Measurements from ENCODE around the gene LPP. TPM values are rescaled to one million over a fixed set of nuclear protein-coding genes. Genes with fewer than 3 reads are reported as not detected.

Gene LPP
- total and polyA plus RNA-seq, 4 donors = 7.2 to 50.3 (median 26.4) TPM

GRCh38 chr3:188486952-188487351 is 333.0 kb downstream of the LPP start:
- H3K27me3 ChIP-seq (ENCODE audit: control insufficient read depth, insufficient read depth, low read length) = no peaks in the 10 kb centered on the region
- no peak for DNase-seq (ENCODE audit: low read depth in 4 of 6, low spot score in 6 of 6)
- H3K9me3 ChIP-seq (ENCODE audit: control insufficient read depth, insufficient read depth, low read length) = no peaks in the 10 kb centered on the region
- H3K36me3 ChIP-seq (ENCODE audit: control insufficient read depth, insufficient read depth, low read length) = peaks cover 2% of the 10 kb centered on the region
- H3K4me1 ChIP-seq (ENCODE audit: control insufficient read depth, insufficient read depth, low read length) = no peaks in the 10 kb centered on the region
- no peak overlapping the region for H3K27ac ChIP-seq (ENCODE audit: low read depth, low read length)
- no CpG with 5 or more reads among the region's 3 CpGs for WGBS (ENCODE audit: insufficient coverage)
- no peak overlapping the region for H3K4me3 ChIP-seq (ENCODE audit: low read depth, low read length)

GRCh38 chr3:188487652-188488051 is 333.7 kb downstream of the LPP start:
- 85% methylated on average over 2 of the region's 5 CpGs for WGBS (ENCODE audit: insufficient coverage)
- Histone ChIP-seq H3K4me1 (ENCODE audit: control insufficient read depth, insufficient read depth, low read length) (no peaks in the 10 kb centered on the region), H3K27ac (ENCODE audit: low read depth, low read length) (no peak overlapping the region), H3K4me3 (ENCODE audit: low read depth, low read length) (no peak overlapping the region), H3K27me3 (ENCODE audit: control insufficient read depth, insufficient read depth, low read length) (no peaks in the 10 kb centered on the region), H3K9me3 (ENCODE audit: control insufficient read depth, insufficient read depth, low read length) (no peaks in the 10 kb centered on the region), H3K36me3 (ENCODE audit: control insufficient read depth, insufficient read depth, low read length) (peaks cover 2% of the 10 kb centered on the region)
- no peak for DNase-seq (ENCODE audit: low read depth in 4 of 6, low spot score in 6 of 6)

- Histone ChIP-seq H3K9me3 (ENCODE audit: control insufficient read depth, insufficient read depth, low read length) (no peaks in the 10 kb centered on the region), H3K27me3 (ENCODE audit: control insufficient read depth, insufficient read depth, low read length) (no peaks in the 10 kb centered on the region), H3K4me1 (ENCODE audit: control insufficient read depth, insufficient read depth, low read length) (no peaks in the 10 kb centered on the region), H3K27ac (ENCODE audit: low read depth, low read length) (no peak overlapping the region), H3K4me3 (ENCODE audit: low read depth, low read length) (no peak overlapping the region), H3K36me3 (ENCODE audit: control insufficient read depth, insufficient read depth, low read length) (peaks cover 2% of the 10 kb centered on the region)
- DNase-seq (ENCODE audit: low read depth in 4 of 6, low spot score in 6 of 6) = no peak
- 100% methylated on average over 1 of the region's 6 CpGs for WGBS (ENCODE audit: insufficient coverage)
Measured at GRCh38 chr3:188488801-188489200, 334.8 kb downstream of the LPP start.

GRCh38 chr3:188489639-188490405 is 335.9 kb downstream of the LPP start:
- H3K27ac ChIP-seq (ENCODE audit: low read depth, low read length) = no peak overlapping the region
- H3K4me3 ChIP-seq (ENCODE audit: low read depth, low read length) = no peak overlapping the region
- no peaks in the 10 kb centered on the region for H3K9me3 ChIP-seq (ENCODE audit: control insufficient read depth, insufficient read depth, low read length)
- H3K4me1 ChIP-seq (ENCODE audit: control insufficient read depth, insufficient read depth, low read length) = no peaks in the 10 kb centered on the region
- DNase-seq (ENCODE audit: low read depth in 4 of 6, low spot score in 6 of 6) = no peak
- no peaks in the 10 kb centered on the region for H3K27me3 ChIP-seq (ENCODE audit: control insufficient read depth, insufficient read depth, low read length)
- H3K36me3 ChIP-seq (ENCODE audit: control insufficient read depth, insufficient read depth, low read length) = peaks cover 2% of the 10 kb centered on the region
- 89% methylated on average over 1 of the region's 1 CpG for WGBS (ENCODE audit: insufficient coverage)

GRCh38 chr3:188490416-188490815 is 336.5 kb downstream of the LPP start:
- H3K9me3 ChIP-seq (ENCODE audit: control insufficient read depth, insufficient read depth, low read length) = no peaks in the 10 kb centered on the region
- no CpG with 5 or more reads among the region's 11 CpGs for WGBS (ENCODE audit: insufficient coverage)

GRCh38 chr3:188491276-188491687 is 337.3 kb downstream of the LPP start:
- Histone ChIP-seq H3K36me3 (ENCODE audit: control insufficient read depth, insufficient read depth, low read length) (no peaks in the 10 kb centered on the region), H3K27ac (ENCODE audit: low read depth, low read length) (no peak overlapping the region), H3K4me3 (ENCODE audit: low read depth, low read length) (no peak overlapping the region), H3K27me3 (ENCODE audit: control insufficient read depth, insufficient read depth, low read length) (no peaks in the 10 kb centered on the region), H3K4me1 (ENCODE audit: control insufficient read depth, insufficient read depth, low read length) (no peaks in the 10 kb centered on the region), H3K9me3 (ENCODE audit: control insufficient read depth, insufficient read depth, low read length) (no peaks in the 10 kb centered on the region)
- peak in 1 of 6 donors; percentile 45 for DNase-seq (ENCODE audit: low read depth in 4 of 6, low spot score in 6 of 6)
- WGBS (ENCODE audit: insufficient coverage) = 60% methylated on average over 1 of the region's 1 CpG

More at GRCh38 chr3:188490416-188490815, 336.5 kb downstream of the LPP start:
- no peaks in the 10 kb centered on the region for H3K4me1 ChIP-seq (ENCODE audit: control insufficient read depth, insufficient read depth, low read length)
- no peaks in the 10 kb centered on the region for H3K27me3 ChIP-seq (ENCODE audit: control insufficient read depth, insufficient read depth, low read length)
- H3K36me3 ChIP-seq (ENCODE audit: control insufficient read depth, insufficient read depth, low read length) = peaks cover under 1% of the 10 kb centered on the region
- no peak for DNase-seq (ENCODE audit: low read depth in 4 of 6, low spot score in 6 of 6)
- no peak overlapping the region for H3K4me3 ChIP-seq (ENCODE audit: low read depth, low read length)
- no peak overlapping the region for H3K27ac ChIP-seq (ENCODE audit: low read depth, low read length)

- Histone ChIP-seq H3K27ac (ENCODE audit: low read depth, low read length) (no peak overlapping the region), H3K9me3 (ENCODE audit: control insufficient read depth, insufficient read depth, low read length) (no peaks in the 10 kb centered on the region), H3K4me3 (ENCODE audit: low read depth, low read length) (no peak overlapping the region), H3K27me3 (ENCODE audit: control insufficient read depth, insufficient read depth, low read length) (no peaks in the 10 kb centered on the region), H3K36me3 (ENCODE audit: control insufficient read depth, insufficient read depth, low read length) (no peaks in the 10 kb centered on the region), H3K4me1 (ENCODE audit: control insufficient read depth, insufficient read depth, low read length) (no peaks in the 10 kb centered on the region)
- WGBS (ENCODE audit: insufficient coverage) = 37% methylated on average over 2 of the region's 3 CpGs
- DNase-seq (ENCODE audit: low read depth in 4 of 6, low spot score in 6 of 6) = no peak
Measured at GRCh38 chr3:188496390-188496789, 342.4 kb downstream of the LPP start.

GRCh38 chr3:188497021-188497420 is 343.1 kb downstream of the LPP start:
- no CpG with 5 or more reads among the region's 4 CpGs for WGBS (ENCODE audit: insufficient coverage)
- H3K36me3 ChIP-seq (ENCODE audit: control insufficient read depth, insufficient read depth, low read length) = no peaks in the 10 kb centered on the region
- no peaks in the 10 kb centered on the region for H3K4me1 ChIP-seq (ENCODE audit: control insufficient read depth, insufficient read depth, low read length)
- DNase-seq (ENCODE audit: low read depth in 4 of 6, low spot score in 6 of 6) = no peak
- no peak overlapping the region for H3K4me3 ChIP-seq (ENCODE audit: low read depth, low read length)
- no peaks in the 10 kb centered on the region for H3K27me3 ChIP-seq (ENCODE audit: control insufficient read depth, insufficient read depth, low read length)
- no peaks in the 10 kb centered on the region for H3K9me3 ChIP-seq (ENCODE audit: control insufficient read depth, insufficient read depth, low read length)
- H3K27ac ChIP-seq (ENCODE audit: low read depth, low read length) = no peak overlapping the region

- Histone ChIP-seq H3K9me3 (ENCODE audit: control insufficient read depth, insufficient read depth, low read length) (peaks cover 13% of the 10 kb centered on the region), H3K27me3 (ENCODE audit: control insufficient read depth, insufficient read depth, low read length) (no peaks in the 10 kb centered on the region), H3K4me3 (ENCODE audit: low read depth, low read length) (no peak overlapping the region), H3K36me3 (ENCODE audit: control insufficient read depth, insufficient read depth, low read length) (no peaks in the 10 kb centered on the region), H3K4me1 (ENCODE audit: control insufficient read depth, insufficient read depth, low read length) (no peaks in the 10 kb centered on the region), H3K27ac (ENCODE audit: low read depth, low read length) (no peak overlapping the region)
- DNase-seq (ENCODE audit: low read depth in 4 of 6, low spot score in 6 of 6) = no peak
- 100% methylated on average over 1 of the region's 3 CpGs for WGBS (ENCODE audit: insufficient coverage)
Measured at GRCh38 chr3:188503647-188504046, 349.7 kb downstream of the LPP start.

GRCh38 chr3:188505151-188505550 is 351.2 kb downstream of the LPP start:
- no peaks in the 10 kb centered on the region for H3K4me1 ChIP-seq (ENCODE audit: control insufficient read depth, insufficient read depth, low read length)
- no peak overlapping the region for H3K4me3 ChIP-seq (ENCODE audit: low read depth, low read length)
- no peak overlapping the region for H3K27ac ChIP-seq (ENCODE audit: low read depth, low read length)
- peaks cover 13% of the 10 kb centered on the region for H3K9me3 ChIP-seq (ENCODE audit: control insufficient read depth, insufficient read depth, low read length)
- H3K27me3 ChIP-seq (ENCODE audit: control insufficient read depth, insufficient read depth, low read length) = no peaks in the 10 kb centered on the region
- no CpG with 5 or more reads among the region's 3 CpGs for WGBS (ENCODE audit: insufficient coverage)
- H3K36me3 ChIP-seq (ENCODE audit: control insufficient read depth, insufficient read depth, low read length) = no peaks in the 10 kb centered on the region
- DNase-seq (ENCODE audit: low read depth in 4 of 6, low spot score in 6 of 6) = no peak
